Vagina (tissue), 2 donors: ENCODE results near the gene GALNTL6.

Experiments used
- POLR2A ChIP-seq, 2 donors: fragments of 450-650 bp; IDR thresholded peaks; one replicate each; pipeline ENCODE4 v1.6.1; 2017; ENCODE audit warnings: antibody characterized with exemption in 2 of 2, mild to moderate bottlenecking in 2 of 2, moderate library complexity in 2 of 2
- POLR2AphosphoS5 ChIP-seq, 2 donors: sonication (generic); formaldehyde crosslinking; IDR thresholded peaks; one replicate each; pipeline ENCODE4 v1.9.0; 2017; ENCODE audit warnings: antibody characterized with exemption in 2 of 2, mild to moderate bottlenecking in 2 of 2, low read depth in 1 of 2; ENCODE audit not compliant: insufficient read depth in 1 of 2
- TF ChIP-seq, protein P1 (sequence below), 3 experiments: fragments of 450-650 bp in 2 of 3; fragments of 200-600 bp in 1 of 3; sonication (generic) in 1 of 3; IDR thresholded peaks; one replicate each; pipeline ENCODE4 v1.5.1; 2017 to 2019; ENCODE audit warnings: antibody characterized with exemption in 3 of 3, mild to moderate bottlenecking in 2 of 3, moderate library complexity in 2 of 3

DNA sequence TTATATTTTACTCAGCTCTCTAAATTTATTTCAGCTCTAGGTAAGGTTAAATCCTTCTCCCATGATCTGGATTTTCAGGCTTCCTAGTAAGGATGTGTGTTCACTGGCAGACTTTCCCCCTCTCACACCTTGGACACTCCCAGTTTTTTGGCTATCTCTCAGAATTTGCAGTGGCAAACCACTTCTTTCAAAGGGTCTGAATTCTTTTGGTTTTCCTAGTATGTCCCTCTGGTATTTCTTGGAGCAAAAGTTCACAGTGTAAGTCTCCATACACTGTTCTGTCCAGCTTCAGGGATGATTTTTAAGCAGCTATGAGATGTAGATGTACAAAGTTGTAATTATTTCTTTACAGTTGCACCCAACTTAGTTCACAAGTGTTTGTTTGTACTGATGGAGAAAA, 701.6 kb downstream of the GALNTL6 start:
- TF ChIP-seq, protein P1, sequence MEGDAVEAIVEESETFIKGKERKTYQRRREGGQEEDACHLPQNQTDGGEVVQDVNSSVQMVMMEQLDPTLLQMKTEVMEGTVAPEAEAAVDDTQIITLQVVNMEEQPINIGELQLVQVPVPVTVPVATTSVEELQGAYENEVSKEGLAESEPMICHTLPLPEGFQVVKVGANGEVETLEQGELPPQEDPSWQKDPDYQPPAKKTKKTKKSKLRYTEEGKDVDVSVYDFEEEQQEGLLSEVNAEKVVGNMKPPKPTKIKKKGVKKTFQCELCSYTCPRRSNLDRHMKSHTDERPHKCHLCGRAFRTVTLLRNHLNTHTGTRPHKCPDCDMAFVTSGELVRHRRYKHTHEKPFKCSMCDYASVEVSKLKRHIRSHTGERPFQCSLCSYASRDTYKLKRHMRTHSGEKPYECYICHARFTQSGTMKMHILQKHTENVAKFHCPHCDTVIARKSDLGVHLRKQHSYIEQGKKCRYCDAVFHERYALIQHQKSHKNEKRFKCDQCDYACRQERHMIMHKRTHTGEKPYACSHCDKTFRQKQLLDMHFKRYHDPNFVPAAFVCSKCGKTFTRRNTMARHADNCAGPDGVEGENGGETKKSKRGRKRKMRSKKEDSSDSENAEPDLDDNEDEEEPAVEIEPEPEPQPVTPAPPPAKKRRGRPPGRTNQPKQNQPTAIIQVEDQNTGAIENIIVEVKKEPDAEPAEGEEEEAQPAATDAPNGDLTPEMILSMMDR (IDR thresholded peaks at IDR 0.05), result no peak
- no peak for TF ChIP-seq POLR2AphosphoS5 (IDR thresholded peaks at IDR 0.05; ENCODE audit: insufficient read depth in 1 of 2, low read depth in 1 of 2)
- TF ChIP-seq POLR2A (IDR thresholded peaks at IDR 0.05), result no peak
